DMS153 (cell line): Measurements from ENCODE around the gene SLC25A25.
A peak's percentile ranks its signal among the peaks of the same experiment; 100 is the strongest.

Source experiments
- DNase-seq: peaks from one replicate; lab custom pipeline; 2025; lab: John Stamatoyannopoulos, UW

The SLC25A25 gene

DNA sequence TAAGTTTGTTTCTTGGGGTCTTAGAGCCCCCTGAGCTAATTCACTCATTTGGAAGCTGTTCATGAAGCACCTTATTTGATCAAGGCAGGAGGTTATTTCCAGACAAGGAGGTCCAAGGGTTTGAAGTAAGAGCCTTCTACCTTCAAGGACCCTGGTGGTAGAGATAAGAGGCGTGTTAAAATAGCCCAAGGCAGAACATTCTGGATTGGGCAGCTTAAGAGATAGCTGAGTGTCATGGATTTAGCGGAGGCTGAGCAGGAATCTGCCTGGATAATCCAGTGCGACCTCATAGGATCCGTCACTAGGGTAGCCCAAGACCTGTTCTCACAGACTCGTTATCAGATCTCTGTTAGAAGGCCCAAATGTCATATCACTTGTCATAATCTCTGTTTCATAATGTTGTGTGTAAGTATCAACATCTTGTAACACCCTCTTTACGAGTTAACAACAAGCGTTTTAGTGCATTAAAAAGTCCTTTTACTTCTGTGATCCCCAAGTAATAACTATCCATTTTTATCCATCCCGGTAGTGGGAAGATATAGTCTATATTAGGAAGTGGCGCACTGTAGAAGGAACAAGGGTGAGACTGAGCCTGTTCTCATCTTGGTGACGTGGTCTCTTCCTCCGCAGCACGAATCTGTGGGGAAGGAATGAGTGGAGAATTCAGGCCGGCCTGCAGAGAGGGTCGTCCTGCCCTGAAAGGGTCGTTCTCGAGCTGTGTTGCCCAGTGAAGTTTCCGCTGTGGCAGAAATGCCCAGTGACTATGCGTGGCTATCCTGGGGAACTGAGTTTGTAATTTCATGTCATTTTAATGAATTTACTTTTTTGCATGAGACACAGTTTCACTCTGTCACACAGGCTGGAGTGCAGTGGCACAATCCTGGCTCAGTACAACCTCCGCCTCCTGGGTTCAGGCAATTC is 28.8 kb downstream of the SLC25A25 start:
- DNase-seq: no peak

DNA sequence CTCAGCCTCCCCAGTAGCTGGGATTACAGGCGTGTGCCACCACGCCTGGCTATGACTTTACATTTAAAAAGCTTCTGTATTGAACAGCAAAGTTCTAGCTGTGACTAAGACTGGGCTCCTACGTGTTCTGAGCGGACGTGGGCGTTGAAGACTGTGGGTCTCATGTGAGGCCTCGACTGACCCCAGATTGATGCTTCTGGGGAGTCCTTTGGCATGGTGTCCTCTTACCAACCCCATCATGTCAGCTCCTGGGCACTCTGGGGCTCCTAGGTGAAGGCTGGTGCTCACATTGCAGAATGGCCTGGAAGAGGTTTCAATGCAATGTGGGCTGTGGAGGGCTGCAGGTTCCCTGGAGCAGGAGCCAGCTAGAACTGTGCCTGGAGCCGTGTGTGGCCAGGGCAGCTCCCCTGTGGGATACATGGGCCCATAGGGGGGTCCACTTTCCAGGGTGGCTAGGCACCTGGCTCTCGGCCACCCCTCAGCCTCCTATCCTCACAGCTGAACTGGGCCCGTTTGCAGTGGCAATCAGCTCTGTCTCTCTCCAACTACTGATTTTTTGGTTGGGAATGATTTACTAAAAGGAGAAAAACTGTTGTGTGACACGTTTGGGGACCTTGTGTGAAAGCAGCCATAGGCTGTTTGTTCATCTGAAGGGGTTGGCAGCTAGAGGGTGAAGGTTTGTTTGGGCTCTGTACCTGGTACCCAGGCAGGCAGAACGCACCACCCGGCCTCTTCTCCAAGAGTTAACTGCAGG is 29.7 kb downstream of the SLC25A25 start:
- no peak for DNase-seq

DNA sequence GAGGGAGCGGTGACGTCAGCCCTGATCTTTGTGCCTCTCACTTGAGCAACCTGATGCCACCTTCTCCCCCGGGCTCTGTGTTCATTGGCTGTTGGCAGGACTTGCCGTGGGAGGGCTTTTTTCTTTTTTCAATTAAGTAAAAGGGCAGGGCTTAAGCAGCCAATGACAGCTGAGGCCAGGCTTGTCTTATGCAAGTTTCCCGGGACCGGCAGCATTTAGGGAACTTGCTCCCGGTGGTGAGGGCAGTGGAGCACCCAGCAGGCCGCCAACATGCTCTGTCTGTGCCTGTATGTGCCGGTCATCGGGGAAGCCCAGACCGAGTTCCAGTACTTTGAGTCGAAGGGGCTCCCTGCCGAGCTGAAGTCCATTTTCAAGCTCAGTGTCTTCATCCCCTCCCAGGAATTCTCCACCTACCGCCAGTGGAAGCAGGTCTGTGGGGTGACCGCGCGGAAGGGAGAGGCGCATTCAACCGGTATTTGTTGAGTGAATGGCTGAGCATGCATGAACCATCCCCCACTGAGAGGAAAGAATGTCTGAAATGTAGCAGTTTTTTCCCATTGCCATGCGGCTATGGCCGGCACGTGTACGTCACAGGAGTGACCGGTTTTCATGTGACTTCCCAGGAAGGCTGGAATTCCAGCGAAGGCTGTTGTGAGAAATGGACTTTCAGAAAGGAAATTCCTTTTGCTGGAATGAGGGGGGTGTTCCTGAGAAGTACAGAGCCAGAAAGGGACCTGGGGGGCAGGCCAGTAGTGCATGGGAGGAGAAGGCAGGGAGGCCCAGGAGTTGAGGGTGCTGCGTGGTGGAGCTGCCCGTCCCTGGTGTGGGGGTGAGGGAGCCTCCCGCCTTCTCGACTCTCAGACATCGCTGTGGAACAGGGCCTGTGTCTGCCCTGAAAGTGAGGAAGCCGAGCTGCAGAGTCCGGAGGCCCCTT is 30.5 kb downstream of the SLC25A25 start:
- DNase-seq: peak; percentile 91

DNA sequence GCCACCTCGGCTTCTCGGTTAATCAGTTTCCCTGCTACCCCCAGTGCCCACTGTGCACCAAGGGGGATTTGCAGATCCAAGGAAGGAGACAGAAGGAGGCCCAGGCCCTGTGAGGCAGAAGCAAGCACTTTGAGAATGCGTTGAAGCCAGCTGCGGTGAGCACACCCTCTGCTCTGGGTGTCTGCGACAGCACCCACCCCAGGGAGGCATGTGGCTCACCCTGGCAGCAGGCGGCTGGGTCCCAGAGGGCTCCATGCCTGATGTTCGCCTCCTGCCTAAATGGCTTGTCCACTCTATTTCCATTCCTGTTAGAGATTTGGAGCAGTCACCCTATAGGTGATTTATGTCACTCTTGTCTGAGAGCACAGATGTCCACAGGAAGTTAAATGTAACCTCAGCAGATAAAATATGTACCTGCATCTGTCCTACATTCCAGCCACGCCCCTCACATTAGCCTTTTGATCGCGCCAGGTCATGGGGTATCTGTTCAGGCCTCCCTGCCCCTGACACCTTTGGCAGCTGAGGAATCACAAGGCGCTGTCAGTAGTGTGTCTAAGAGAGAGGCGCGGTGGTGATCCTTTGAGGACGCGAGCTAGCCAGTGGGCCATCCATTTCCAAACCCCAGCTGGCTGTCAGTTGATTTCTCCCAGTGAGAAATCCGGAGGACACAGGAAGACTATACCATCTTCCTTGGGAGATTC is 31.3 kb downstream of the SLC25A25 start:
- DNase-seq: no peak

DNA sequence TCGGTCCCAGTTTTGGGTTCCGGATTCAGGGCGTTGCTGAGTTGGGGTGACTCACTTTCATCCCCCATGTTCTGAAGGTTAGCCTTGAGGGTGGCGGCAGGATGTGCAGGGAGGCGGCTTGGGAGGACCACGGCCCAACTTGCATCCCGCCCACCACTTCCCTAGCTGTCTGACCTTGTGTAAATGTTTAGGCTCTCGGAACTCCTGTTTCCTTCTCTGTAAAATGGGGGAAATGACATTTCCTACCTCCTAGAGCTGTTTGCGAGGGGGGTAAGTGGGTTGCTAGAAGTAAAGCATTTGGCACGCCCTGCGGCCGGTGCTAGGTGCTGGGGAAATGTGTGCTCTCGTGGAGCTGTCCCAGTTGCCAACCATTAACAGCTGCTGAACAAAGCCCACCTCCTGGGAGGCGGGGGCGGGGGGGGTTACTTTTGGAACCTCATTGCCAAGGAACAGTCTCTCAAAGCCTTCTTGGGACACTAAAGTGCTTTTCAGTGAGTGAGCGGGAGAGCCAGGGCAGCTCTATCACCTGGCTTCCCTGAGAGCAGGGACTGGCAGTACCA is 32.0 kb downstream of the SLC25A25 start:
- no peak for DNase-seq

DNA sequence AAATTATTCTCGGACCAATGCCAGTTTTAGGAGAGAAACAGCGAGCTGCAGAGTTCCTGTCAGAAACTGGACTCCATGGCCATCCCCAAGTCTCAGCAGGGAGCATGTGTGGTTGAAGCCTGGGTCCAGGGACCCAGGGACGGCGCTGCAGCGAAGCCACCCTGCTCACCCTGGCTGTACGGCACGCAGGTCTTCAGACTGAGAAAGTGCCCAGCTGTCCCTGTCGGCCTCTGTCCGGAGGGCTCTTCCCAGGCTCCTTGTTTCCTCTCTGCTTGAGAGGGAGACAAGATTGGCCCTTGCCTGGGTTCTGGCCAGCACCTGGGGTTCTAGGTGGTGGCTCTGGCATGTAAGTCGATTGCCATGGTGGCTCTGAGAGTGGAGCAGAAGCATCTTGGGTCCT is 32.5 kb downstream of the SLC25A25 start:
- no peak for DNase-seq

DNA sequence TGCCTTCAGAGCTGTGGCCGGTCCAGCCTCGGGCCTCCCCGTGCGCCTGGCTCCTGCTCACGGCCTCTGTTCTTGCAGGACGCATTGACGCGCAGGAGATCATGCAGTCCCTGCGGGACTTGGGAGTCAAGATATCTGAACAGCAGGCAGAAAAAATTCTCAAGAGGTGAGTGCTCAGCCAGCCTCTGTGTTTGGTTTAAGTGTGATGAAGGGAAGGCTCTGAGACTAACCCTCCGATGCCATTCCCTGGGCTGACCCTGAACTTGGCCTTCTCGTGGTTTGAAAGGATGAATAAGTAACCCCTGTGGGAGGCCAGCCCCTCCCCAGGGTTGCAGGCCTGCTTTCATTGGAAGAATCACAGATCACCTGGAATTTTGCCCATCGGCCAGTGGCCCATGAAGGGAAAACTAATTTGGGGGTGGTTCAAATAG is 33.2 kb downstream of the SLC25A25 start:
- DNase-seq: no peak

DNA sequence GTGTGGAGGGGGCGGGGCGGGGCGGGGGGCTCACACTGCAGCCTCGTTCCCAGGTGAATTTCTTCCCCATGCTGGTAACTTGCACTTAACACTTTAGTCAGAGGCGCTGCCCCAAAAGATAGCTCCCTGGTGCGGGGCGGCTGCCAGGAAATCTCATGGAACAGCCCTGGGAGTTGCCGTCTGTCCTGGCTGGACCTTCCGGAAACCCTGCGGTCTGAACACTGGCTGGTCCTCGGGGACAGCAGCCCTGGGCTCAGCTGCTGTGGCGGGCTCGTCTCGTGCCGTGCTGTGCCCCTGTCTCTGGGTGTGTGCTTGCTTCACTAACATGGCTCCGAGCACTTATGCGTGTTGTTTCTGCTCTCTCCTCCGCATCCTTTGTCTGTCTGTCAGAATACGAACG is 33.7 kb downstream of the SLC25A25 start:
- no peak for DNase-seq

DNA sequence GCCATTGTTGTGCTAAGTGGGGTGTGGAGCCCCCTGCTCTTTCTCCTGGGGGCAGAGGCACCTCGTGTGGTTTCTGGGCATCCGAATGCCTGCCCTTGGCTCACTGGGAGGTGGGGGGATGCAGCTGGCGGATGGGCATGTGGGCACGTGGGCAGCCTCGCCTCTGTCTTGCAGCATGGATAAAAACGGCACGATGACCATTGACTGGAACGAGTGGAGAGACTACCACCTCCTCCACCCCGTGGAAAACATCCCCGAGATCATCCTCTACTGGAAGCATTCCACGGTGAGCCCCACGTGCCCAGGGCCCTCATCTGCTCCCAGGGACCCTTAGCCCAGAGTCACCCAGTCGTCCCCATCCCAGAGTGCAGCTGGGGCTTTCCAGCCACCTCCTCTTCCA is 34.2 kb downstream of the SLC25A25 start:
- no peak for DNase-seq

DNA sequence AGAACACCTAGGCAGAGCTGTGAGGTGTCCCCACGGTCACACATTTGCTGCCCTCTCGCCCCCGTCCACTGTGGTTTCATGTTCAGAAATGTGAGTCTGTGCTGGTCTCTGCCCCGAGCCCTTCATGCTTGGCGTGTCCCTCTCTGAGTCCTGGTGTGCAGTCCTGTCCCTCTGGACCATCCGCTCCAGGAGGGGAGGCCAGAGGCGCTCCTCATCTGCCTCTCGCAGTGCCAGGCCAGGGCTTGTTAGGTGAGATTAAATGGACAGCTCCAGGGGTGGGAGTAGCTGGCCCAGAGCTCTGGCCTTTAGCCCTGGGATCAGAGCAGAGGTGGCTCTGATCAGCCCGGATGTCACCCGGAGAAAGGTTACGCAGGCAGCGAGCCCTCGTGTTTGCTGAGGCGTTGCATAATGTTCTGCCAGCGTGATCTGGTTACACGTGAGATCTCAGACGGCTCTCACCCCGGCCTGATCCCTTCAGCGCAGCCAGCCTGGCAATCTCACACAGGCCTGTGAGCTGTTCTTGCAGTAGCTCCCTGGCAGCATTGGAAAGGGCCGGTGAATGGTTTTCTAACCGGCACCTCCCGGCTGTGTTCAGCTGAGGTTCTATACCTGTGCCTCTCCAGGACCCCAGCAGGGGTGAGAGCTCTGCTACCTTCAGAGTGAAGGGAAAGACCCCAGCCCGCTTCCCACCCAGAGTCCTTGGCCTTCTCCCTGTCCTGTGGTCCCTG is 35.0 kb downstream of the SLC25A25 start:
- no peak for DNase-seq

DNA sequence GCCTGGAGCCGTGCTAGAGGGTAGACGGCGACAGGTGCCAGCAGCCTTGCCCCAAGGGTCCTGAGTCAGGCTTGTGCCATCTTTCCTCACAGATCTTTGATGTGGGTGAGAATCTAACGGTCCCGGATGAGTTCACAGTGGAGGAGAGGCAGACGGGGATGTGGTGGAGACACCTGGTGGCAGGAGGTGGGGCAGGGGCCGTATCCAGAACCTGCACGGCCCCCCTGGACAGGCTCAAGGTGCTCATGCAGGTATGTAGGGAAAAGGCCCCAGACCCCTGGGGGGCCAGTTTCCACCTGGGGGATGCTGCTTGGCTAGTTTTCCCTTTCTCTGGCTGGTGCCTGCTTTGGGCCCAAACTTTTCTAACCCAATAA is 35.5 kb downstream of the SLC25A25 start:
- no peak for DNase-seq

DNA sequence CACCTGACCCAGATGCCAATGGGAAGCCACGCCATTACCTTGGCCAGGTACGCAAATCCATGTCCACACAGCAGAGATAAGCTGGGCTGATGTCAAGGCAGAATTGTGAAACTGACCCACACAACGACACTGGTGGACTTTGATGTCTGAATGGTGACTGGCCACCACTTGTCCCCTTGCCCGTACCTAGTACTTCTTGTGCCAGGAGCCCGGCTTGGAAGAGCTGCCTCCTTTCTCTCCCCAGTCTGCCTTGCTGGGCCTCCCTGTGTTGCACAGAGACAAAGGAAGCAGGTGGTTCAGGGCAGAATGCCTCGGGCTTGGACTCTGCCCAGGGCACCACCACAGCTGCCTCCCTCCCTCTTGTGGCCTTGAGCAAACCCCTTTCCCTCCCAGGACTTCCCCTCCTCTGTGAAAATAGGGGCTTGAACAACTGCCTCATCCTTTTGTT is 36.2 kb downstream of the SLC25A25 start:
- DNase-seq: no peak

DNA sequence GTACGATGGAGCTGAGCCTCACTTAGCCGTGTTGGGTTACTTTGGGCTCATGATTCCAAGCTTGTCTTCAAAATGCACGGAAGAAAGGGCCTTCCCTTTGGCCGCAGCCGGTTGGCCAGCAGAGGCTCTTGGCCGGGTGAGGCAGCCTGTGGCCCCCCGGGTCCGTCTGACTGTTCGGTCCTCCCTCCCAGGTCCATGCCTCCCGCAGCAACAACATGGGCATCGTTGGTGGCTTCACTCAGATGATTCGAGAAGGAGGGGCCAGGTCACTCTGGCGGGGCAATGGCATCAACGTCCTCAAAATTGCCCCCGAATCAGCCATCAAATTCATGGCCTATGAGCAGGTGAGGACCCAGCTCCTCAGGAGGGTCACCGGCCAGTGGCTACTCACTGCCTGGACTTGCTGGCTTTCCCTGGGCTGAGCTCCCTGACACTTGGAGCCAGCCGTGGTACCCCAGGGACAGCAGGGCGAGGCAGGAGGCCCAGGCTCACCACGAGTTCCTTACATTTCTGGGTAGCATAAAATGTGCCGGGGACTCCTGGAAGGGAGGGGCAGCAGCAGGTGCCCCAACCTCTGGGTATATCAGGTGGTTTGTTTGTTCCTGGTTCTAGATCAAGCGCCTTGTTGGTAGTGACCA is 37.6 kb downstream of the SLC25A25 start:
- DNase-seq: no peak

DNA sequence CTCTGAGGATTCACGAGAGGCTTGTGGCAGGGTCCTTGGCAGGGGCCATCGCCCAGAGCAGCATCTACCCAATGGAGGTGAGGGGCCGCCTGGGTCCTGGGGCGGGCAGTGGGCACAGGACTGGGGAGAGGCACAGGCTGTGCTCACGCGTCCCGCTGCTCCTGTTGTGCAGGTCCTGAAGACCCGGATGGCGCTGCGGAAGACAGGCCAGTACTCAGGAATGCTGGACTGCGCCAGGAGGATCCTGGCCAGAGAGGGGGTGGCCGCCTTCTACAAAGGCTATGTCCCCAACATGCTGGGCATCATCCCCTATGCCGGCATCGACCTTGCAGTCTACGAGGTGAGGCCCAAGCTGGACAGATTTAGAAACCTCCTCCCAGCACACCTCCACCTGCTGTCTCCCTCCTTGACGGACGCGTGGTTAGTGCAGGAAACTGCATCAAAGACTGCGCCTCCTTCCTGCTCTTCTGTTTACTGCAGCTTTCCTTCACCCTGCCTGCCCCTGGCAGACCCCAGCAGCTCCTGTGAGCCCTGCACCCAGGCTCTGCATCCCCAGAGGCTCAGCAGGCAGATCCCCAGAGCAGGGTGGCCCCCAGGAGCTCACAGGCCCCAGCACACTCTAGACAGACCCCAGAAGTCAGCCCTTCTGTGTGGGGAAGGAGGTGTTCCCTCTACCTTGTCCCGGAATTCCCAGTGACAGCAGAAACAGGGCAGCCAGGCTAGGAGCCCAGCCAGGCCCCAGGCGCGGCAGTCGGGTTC is 38.3 kb downstream of the SLC25A25 start:
- DNase-seq: no peak

DNA sequence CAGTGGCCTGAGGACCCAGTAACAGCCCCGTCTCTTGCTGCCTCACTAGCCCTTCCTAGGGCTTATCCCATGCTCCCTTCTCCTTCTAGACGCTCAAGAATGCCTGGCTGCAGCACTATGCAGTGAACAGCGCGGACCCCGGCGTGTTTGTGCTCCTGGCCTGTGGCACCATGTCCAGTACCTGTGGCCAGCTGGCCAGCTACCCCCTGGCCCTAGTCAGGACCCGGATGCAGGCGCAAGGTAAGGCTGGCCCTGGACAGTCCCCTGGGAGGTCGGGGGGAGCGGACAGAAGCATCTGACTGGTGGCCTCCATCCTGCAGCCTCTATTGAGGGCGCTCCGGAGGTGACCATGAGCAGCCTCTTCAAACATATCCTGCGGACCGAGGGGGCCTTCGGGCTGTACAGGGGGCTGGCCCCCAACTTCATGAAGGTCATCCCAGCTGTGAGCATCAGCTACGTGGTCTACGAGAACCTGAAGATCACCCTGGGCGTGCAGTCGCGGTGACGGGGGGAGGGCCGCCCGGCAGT is 39.0 kb downstream of the SLC25A25 start:
- DNase-seq: no peak

DNA sequence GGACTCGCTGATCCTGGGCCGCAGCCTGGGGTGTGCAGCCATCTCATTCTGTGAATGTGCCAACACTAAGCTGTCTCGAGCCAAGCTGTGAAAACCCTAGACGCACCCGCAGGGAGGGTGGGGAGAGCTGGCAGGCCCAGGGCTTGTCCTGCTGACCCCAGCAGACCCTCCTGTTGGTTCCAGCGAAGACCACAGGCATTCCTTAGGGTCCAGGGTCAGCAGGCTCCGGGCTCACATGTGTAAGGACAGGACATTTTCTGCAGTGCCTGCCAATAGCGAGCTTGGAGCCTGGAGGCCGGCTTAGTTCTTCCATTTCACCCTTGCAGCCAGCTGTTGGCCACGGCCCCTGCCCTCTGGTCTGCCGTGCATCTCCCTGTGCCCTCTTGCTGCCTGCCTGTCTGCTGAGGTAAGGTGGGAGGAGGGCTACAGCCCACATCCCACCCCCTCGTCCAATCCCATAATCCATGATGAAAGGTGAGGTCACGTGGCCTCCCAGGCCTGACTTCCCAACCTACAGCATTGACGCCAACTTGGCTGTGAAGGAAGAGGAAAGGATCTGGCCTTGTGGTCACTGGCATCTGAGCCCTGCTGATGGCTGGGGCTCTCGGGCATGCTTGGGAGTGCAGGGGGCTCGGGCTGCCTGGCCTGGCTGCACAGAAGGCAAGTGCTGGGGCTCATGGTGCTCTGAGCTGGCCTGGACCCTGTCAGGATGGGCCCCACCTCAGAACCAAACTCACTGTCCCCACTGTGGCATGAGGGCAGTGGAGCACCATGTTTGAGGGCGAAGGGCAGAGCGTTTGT is 39.6 kb downstream of the SLC25A25 start:
- no peak for DNase-seq

DNA sequence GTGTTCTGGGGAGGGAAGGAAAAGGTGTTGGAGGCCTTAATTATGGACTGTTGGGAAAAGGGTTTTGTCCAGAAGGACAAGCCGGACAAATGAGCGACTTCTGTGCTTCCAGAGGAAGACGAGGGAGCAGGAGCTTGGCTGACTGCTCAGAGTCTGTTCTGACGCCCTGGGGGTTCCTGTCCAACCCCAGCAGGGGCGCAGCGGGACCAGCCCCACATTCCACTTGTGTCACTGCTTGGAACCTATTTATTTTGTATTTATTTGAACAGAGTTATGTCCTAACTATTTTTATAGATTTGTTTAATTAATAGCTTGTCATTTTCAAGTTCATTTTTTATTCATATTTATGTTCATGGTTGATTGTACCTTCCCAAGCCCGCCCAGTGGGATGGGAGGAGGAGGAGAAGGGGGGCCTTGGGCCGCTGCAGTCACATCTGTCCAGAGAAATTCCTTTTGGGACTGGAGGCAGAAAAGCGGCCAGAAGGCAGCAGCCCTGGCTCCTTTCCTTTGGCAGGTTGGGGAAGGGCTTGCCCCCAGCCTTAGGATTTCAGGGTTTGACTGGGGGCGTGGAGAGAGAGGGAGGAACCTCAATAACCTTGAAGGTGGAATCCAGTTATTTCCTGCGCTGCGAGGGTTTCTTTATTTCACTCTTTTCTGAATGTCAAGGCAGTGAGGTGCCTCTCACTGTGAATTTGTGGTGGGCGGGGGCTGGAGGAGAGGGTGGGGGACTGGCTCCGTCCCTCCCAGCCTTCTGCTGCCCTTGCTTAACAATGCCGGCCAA is 40.4 kb downstream of the SLC25A25 start:
- no peak for DNase-seq
